Frontal cortex (tissue), 4 donors: ENCODE measurements around the gene VASN. TPM values are rescaled to one million over a fixed set of nuclear protein-coding genes. Genes with fewer than 3 reads are reported as not detected.

ENCODE experiments used
- DNase-seq, 2 donors: peaks; one replicate each; pipeline ENCODE4 v3.0.0; 2012; ENCODE audit warnings: low spot score in 2 of 2
- FAIRE-seq: peaks from 2 replicates; lab custom pipeline; 2012; peaks lifted over from hg19 to GRCh38; lab: Jason Lieb, UNC
- small RNA-seq: library from RNA; depleted of rRNA; stranded (forward); fragments of <200 nt; gene quantifications from one replicate; pipeline ENCODE3, GENCODE V24; 2014
- total RNA-seq: library from RNA; depleted of rRNA; stranded (reverse); fragments of >200 nt; gene quantifications from one replicate; pipeline ENCODE4 v1.2.3, GENCODE V29; 2014
- donor health status: control.
- donor health status: control.
- donor health status: control.

Gene VASN
- total RNA-seq, 1 donor from 2014 or later, result 1.6 TPM

DNA sequence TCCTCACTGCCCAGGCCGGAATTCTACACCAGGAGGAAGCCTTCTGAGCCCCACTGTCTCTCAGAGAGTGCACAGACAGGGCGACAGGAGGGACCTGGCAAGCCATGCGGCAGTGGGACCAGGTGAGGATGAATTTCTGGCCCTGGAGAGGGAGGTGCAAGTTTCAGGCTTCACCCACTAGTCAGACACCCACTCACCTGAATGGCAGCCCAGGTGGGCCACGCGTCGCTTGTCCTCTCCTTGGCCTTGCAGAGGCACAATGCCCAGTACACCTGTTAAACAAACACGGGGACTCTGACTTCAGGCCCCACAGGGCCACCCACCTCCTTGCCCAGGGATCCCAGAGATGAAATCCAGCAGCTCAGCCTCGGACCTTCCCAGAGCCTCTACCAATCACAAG, 40.5 kb downstream of the VASN start:
- DNase-seq (no peak), FAIRE-seq (no peak)

DNA sequence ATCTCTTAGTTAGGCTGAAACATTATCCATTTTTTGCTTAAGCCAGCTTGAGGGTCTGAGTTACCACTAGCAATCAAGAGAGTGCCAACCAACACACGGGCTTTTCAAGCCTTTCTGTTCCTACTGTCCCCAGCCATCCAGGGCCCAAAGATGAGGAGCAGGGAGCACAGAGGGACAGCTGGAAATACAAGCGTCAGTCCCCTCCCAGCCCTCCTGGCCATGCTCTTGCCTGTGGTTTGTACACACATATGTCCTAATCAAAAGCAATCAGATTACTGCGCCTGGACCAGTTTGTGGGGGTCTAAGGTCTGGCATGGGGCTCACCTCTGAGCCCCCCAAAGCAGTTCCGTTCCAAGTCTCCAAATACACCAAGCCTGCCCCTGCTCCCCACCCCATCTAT, 41.2 kb downstream of the VASN start:
- FAIRE-seq, result no peak
- DNase-seq, result no peak

DNA sequence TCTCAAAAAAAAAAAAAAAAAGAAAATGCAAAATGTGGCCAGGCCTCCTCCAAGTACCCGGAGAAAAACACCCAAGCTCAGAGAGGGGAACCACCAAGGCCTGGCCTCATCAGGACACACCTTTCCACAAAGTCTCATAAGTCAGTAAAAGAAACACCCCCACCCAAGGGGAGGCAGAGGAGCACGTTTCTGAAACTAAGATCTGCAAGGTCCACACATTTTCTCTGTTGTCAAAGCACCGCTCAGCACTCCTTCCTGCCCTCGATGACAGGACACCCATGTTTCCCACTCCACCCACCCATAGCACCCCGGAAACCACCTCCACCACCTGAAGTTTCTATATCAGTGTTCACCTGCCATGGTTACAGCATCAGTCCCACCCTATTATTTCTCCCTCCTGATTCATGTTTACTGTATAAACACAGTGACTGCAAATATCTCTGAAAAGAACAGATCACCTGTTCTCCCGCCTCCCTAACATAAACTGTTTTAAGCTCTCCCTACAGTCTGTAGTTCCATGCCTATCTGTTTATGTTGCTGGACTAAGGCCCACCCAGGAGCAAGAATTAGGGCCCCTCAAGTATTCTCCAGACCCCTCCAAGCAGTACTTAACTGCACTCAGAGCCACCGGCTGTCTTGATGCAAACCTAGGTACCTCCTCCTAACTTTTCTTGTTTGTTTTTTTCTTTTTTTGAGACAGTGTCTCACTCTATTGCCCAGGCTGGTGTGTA, 42.7 kb downstream of the VASN start:
- no peak for DNase-seq
- no peak for FAIRE-seq

DNA sequence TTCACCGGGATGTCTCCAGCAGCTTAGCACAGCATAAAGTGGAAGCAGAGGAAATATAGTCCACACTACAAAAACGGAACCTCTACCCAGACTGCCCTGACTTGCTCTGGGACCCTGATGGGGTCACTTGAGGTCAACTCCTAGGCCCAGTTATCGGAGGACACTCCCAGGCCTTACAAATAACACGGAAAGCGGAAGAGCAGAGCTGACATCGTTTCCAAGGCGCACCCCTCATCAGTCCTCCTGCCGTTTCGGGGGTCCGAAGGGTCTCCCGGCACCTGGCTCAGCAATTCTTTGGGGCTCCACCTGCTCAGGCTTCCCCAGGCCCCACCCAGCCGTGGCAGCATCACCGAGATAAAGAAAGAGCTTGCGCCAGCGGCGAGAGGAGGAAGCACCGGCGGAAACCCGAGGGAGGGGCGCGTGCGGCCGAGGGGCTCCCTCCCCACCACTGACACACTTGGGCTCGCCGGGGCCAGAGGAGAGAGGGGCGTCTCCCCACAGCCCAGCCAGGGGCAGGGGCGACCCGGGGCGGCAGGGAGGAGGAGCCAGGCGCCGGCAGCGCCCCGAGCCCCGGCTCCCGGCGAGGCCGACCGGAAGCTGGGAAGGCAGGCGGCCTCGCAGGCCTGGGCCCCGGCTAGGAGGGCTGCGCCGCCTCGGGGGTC, 44.0 kb downstream of the VASN start:
- DNase-seq, result peak in 1 of 2 donors; percentile 45
- no peak for FAIRE-seq

- FAIRE-seq (no peak), DNase-seq (peak; percentile 95 to 97)
Observed at GRCh38 chr16:4416200-4417032, 44.8 kb downstream of the VASN start, which contains the start of gene CORO7. Gene CORO7 (minus strand): TSS chr16:4416596. CDS start chr16:4416518, 78 bp downstream.

- DNase-seq, result no peak
Observed at GRCh38 chr16:4419402-4419959, 47.8 kb downstream of the VASN start.

DNA sequence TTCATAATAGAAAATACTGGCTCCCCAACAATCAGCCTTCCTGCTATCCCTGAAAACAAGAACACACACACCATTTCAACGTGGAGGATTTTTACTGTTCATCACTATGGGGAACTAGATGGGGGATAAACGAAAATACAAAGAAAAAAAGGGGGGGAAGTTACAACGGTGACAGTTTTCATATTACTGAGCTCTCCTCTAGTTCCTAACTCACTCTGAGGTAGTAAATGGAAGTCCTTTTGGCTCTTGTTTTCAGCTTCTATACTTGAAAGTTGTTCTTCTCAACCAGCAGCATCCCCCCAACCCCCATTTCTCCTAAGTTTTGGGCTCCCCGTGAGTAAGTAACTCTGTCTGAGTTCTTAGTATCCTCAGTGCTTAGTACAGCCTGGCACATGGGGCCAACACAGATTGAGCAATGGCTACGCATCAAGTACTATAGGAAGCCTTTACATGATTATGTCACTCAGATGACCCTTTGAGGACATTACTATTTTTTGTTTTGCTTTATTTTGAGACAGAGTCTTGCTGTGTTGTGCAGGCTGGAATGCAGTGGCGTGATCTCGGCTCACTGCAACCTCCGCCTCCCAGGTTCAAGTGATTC, 49.0 kb downstream of the VASN start:
- FAIRE-seq, result no peak
- no peak for DNase-seq

More at GRCh38 chr16:4419402-4419959, 47.8 kb downstream of the VASN start:
- no peak for FAIRE-seq

DNA sequence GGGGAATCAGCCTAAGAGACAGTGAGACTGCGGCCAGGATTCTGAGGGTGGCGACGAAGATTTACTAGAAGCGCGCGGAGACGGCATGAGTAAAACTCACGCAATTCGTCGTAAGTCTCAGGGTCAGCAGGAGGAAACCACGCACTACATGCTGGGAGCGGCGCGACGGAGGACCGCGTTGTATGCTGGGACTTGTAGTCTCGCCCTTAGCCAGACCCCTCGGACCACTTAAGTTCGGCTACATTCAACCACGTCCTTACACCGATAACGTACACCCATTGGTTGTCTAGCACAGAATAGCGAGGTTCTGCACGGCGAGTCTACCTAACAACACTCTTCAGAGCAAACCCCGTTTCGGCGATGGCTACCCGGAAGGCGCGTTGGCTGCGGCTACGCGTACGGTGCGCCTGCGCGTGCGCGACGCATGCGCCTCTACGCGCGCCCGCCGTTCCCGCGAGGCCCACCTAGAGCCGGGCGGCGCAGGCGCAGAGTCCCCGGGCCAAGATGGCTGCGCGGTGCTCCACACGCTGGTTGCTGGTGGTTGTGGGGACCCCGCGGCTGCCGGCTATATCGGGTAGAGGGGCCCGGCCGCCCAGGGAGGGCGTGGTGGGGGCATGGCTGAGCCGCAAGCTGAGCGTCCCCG, 53.9 kb downstream of the VASN start, which contains the start of gene DNAJA3:
DNAJA3 (plus strand) TSS at position 491 of the 643 bp plus-strand sequence; CDS start at position 505, 14 bp downstream.
- DNase-seq, result peak; percentile 94 to 95

DNA sequence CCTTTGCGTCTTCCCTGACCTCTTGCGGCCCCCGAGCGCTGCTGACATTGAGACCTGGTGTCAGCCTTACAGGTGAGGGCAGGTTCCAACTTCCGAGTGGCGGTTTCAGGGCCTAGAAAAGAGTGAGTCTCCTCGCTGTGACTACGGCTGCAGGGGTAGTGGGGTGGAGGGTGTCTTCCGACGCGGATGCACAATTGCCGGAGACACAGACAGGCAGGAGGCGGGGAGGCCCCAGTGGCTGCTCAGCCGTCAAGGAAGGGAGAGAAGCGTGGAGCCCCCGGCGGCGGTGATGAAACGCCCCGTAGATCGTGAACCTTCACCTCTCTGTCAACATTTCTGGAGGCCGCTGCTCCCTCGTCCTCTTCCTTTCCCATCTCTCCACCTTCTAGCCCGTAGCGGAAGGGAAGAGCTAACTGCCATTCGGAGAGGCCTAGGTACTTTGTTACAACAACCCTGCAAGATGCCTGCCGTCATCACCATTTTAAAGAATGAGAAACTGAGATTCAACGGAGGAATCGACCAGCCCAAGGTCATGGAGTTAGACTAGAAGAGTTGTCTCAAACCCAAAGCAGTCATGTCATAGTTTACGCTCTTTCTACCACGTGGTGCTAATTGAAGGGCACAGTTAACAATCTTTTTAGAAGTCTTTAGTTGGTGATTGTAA, 54.5 kb downstream of the VASN start:
- FAIRE-seq (no peak), DNase-seq (no peak)

More for the DNA sequence above, 53.9 kb downstream of the VASN start, which contains the start of gene DNAJA3:
- FAIRE-seq, result no peak

GRCh38 chr16:4426722-4427372, 55.2 kb downstream of the VASN start:
- no peak for FAIRE-seq
- no peak for DNase-seq

DNA sequence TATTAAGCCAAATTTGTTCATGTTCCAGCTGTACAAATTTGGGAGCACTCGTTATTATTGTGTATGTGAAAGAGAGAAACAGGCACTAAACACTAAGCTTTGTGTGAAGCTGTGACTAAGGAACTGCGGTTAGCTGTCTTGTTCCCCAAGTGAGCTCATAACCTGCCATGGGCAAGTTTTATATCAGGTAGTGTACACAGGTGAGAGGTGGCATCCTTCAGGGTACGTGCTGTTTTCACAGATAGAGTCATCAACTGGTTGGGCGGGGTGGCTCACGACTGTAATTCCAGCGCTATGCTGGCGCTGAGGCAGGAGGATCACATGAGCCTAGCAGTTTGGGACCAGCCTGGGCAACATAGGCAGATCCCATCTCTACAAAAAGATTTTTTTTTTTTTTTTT, 56.9 kb downstream of the VASN start:
- no peak for DNase-seq
- no peak for FAIRE-seq

- DNase-seq (no peak), FAIRE-seq (no peak)
Observed at GRCh38 chr16:4431023-4431422, 59.4 kb downstream of the VASN start.

Small RNA genes lying within 50 kb of the gene (small RNA-seq; reads per million reads assigned to genes)
- gene AC012676.2, result not detected

Other genes starting within 250 kb of the VASN start
- gene SRL, start 129.8 kb upstream of the VASN start, total RNA-seq, result under 0.01 TPM
- 14.7 TPM for gene TFAP4, start 98.8 kb upstream of the VASN start, total RNA-seq
- gene GLIS2, start 55.8 kb upstream of the VASN start, total RNA-seq, result 8.6 TPM
- 28.5 TPM for gene PAM16, start 20.5 kb upstream of the VASN start, total RNA-seq
- 39.1 TPM for gene CORO7, start 44.7 kb downstream of the VASN start, total RNA-seq
- gene DNAJA3, start 54.0 kb downstream of the VASN start, total RNA-seq, result 42.8 TPM
- 62.0 TPM for gene NMRAL1, start 102.8 kb downstream of the VASN start, total RNA-seq
- 39.5 TPM for gene HMOX2, start 104.5 kb downstream of the VASN start, total RNA-seq
- 9.8 TPM for gene CDIP1, start 166.9 kb downstream of the VASN start, total RNA-seq
- gene C16orf96, start 184.5 kb downstream of the VASN start, total RNA-seq, result 0.41 TPM
- 1.6 TPM for gene UBALD1, start 243.0 kb downstream of the VASN start, total RNA-seq